Fibroblast of mammary gland (primary cell): ENCODE measurements around the gene ST6GALNAC2.
"Not testable (repeated sequence)": the region's sequence is repeated elsewhere in the genome, so short reads cannot be mapped to it uniquely, and the experiment has no call there.

Source experiments
- DNase-seq: peaks from one replicate; pipeline ENCODE4 v3.0.0-alpha.2; 2010; ENCODE audit warnings: low read depth
- H3K4me3 ChIP-seq: 2 replicates; pipeline ENCODE4 v1.5.1; 2011; ENCODE audit warnings: low read depth, mild to moderate bottlenecking, low read length, moderate library complexity; ENCODE audit not compliant: control insufficient read depth
- TF ChIP-seq, protein P1 (sequence below): conservative IDR thresholded peaks from 2 replicates; pipeline ENCODE4 v1.5.1; 2011; ENCODE audit warnings: low read depth, low read length, inconsistent platforms; ENCODE audit not compliant: control insufficient read depth, insufficient read depth

Gene ST6GALNAC2

DNA sequence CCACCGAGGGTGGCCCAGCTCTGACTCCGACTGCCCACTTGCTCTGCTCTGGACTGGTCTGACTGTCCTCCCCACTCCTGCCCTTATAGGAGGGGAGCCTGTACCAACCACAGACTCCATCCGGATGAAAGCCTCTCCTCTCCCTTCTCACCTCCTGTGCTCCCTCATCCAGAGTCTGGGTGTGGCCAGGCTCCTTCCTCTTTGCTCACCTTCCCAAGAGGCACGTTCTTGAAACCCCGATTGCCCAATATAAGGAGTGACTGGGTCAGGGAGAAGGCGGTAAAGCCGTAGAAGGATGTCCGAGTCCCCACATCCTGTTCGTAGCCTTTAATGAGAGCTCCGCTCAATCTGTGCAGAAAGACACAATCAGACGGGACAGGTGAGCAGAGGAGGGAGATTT is 40.8 kb upstream of the ST6GALNAC2 start:
- TF ChIP-seq, protein P1, sequence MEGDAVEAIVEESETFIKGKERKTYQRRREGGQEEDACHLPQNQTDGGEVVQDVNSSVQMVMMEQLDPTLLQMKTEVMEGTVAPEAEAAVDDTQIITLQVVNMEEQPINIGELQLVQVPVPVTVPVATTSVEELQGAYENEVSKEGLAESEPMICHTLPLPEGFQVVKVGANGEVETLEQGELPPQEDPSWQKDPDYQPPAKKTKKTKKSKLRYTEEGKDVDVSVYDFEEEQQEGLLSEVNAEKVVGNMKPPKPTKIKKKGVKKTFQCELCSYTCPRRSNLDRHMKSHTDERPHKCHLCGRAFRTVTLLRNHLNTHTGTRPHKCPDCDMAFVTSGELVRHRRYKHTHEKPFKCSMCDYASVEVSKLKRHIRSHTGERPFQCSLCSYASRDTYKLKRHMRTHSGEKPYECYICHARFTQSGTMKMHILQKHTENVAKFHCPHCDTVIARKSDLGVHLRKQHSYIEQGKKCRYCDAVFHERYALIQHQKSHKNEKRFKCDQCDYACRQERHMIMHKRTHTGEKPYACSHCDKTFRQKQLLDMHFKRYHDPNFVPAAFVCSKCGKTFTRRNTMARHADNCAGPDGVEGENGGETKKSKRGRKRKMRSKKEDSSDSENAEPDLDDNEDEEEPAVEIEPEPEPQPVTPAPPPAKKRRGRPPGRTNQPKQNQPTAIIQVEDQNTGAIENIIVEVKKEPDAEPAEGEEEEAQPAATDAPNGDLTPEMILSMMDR, result no peak
- H3K4me3 ChIP-seq, result no peak overlapping the region

DNA sequence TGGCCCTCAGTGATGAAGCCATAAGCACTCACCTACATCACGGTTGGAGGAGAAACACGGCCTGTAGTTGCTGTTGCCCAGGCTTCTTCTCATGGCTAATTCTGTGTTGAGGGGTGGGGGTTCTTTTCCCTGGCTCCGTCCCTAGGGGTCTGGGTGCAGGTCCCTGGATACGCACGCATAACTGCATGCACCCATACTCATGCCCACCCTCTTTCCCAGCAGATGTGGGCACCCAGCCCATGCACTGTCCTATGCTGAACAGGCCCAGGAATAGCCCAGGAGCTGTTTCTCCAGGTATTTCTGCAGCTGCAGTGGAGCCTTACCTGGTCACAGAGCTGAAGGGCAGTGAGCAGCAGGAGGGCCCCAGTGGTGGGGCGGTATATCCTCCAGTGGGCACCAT is 39.8 kb upstream of the ST6GALNAC2 start:
- H3K4me3 ChIP-seq, result no peak overlapping the region
- TF ChIP-seq, protein P1, result no peak
- DNase-seq, result no peak

More for the DNA sequence above, 40.8 kb upstream of the ST6GALNAC2 start:
- no peak for DNase-seq

DNA sequence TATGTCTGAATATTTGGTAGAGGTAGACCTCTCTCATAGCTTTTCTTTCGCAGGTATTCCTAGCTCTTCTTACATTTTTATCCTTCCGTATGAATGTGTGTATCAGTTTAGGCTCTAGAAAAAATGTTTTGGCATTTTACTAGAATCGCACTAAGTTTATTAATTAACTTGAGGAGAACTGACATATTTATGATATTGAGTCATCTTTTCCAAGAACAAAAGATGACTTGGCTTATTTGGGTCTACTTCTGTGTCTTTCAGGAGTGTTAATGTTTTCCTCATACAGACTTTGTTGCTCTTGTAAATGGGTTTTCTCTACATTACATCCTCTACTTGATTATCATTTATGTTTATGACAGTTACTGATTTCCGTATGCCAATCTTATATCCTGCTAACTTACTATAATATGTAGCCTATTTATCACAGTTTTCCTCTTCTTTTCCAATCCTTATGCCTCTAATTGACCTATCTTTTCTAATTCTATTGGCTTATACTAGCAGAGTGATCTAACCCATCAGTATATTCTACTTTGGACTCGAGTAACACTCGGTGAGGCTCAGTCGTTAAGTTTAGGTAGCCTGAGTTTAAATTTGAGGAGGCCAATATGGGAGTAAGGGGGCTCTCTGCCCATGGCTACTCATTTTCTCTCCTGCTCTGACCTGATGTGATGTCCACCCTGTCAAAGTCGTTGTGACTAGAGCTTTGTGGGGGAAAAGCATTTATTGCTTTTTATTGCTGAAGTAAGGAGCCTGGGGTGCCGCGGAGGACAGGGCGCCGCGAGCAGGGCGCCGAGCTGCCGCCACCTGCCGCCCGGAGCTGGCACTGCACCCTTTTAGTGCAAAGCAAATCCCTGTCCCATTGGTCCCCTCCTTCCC is 37.8 kb upstream of the ST6GALNAC2 start:
- TF ChIP-seq, protein P1, result peak; percentile 81
- H3K4me3 ChIP-seq, result no peak overlapping the region
- DNase-seq, result peak; percentile 67

DNA sequence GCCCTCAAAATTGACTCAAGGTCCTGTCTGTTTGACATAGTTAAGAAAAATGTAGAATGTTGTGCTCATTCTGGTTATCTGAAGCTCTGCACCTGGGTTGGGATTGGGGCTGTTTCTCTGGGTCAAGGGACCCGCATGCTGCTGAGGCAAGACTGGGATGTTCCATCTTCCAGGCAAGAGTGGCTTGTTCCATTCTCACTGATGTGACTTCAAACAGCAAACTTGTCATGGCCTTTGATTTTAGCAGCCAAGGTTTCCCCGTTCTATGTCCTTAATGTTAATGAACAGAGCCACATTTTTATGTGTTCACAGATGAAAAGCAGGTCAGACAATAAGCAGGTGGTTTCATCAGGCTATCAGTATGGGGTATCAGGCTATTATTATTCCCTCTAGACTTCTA is 32.2 kb upstream of the ST6GALNAC2 start:
- TF ChIP-seq, protein P1, result no peak
- no peak for DNase-seq
- no peak overlapping the region for H3K4me3 ChIP-seq

DNA sequence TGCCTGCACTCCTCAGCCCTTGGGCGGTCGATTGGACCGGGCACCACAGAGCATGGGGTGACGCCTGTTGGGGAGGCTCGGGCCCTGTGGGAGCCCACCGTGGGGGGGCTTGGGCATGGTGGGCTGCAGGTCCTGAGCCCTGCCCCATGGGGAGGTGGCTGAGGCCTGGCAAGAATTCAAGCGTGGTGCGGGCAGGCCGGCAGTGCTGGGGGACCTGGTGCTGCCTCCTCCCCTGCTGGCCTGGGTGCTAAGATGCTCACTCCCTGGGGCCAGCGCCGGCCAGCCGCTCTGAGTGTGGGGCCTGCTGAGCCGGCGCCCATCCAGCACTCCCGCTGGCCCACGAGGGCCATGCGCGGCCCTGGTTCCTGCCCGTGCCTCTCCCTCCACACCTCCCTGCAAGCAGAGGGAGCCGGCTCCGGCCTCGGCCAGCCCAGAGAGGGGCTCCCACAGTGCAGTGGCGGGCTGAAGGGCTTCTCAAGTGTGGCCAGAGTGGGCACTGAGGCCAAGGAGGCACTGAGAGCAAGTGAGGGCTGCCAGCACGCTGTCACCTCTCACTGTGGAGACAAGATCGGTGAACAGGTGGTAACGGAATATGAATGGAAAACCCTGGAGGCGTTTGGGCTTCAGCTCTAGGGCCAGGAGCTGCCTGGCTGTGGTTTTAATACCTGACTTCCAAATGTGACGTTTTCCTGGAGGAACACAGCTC is 29.4 kb upstream of the ST6GALNAC2 start:
- TF ChIP-seq, protein P1, result no peak
- DNase-seq, result no peak
- no peak overlapping the region for H3K4me3 ChIP-seq

DNA sequence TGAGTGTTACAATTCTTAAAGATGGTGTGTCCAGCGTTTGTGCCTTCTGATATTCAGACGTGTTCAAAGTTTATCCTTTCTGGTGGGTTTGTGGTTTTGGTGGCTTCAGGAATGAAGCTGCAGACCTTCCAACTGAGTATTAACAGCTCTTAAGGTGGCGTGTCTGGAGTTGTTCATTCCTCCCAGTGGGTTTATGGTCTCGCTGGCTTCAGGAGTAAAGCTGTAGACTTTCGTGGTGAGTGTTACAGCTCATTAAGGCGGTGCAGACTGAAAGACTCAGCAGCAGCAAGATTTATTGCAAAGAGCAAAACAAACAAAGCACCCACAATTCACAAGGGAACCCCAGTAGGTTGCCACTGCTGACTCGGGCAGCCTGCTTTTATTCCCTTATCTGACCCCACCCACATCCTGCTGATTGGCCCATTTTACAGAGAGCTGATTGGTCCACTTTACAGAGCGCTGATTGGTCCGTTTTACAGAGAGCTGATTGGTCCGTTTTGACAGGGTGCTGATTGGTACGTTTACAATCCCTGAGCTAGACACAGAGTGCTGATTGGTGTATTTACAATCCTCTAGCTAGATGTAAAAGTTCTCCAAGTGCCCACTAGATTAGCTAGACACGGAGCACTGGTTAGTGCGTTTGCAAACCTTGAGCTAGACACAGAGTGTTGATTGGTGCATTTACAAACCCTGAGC is 28.6 kb upstream of the ST6GALNAC2 start:
- H3K4me3 ChIP-seq, result not testable (repeated sequence)
- DNase-seq, result peak; percentile 48
